ENCODE data around the gene FBF1.
"Not testable (repeated sequence)": the region's sequence is repeated elsewhere in the genome, so short reads cannot be mapped to it uniquely, and the experiment has no call there.

The FBF1 gene

DNA sequence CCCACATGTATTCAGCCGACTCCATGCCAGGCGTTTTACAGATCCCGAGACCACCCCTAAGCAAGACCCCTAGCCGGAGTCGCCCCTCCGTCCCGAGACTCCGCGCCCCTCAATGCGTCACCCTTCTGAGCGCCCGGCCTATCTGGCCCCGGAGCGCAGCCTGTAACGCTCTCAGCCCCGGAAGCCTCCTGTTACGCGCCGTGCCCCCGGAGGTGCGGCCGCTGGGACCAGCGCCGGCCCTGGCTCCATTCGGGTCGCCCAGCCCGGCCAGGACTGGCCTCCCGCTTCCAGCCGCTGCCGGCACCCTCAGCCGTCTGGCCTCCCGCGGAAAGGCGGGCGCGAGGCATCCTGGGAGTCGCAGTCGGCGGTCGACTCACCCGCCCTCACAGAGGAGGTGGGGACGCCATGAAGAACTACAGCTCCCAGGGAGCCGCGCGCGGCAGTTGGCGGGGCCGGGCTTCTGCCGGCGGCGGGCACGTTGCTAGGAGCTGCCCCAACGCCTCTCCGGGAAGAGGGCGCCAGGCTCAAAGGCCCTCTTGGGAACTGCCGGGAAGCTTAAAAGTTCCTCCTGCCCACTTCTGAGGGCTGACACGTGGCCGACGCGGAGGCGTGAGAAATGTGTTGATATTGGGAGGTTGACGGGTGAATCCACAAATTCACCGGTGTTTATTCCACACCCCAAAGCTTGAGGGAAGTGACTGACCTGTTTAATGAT, at the start of gene FBF1:
Gene FBF1 (minus strand): TSS at position 316 of the 715 bp plus-strand sequence. CDS start 2,893 bp downstream, outside the sequence.
- Mint-ChIP-seq H3K4me1 (peaks cover 15% of the 10 kb centered on the region), H3K27ac (peak within 1 kb of the TSS; percentile 80), H3K36me3 (no peaks in the 10 kb centered on the region), H3K4me3 (peak within 1 kb of the TSS; percentile 81), H3K9me3 (no peaks in the 10 kb centered on the region), H3K27me3 (no peaks in the 10 kb centered on the region)
- ATAC-seq = peak; percentile 99

DNA sequence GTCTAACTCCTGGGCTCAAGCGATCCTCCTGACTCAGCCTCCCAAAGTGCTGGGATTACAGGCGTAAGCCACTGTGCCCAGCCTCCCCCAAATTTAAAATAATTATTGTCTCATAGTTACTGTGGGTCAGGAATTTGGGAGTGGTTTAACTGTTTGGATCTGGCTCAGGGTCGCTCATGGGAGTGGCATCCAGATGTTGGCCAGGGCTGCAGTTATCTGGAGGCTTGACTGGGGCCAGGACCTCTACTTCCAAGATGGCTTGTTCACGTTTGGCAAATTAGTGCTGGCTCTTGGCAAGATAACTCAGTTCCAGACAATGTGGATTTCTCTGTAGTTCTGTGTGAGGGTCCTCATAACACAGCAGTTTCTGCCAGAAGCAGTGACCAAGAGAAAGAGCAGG, 46.2 kb upstream of the FBF1 start:
- ATAC-seq = no peak
- peaks cover 9% of the 10 kb centered on the region for H3K4me1 Mint-ChIP-seq
- no peak overlapping the region for H3K4me3 Mint-ChIP-seq
- no peak overlapping the region for H3K27ac Mint-ChIP-seq
- no peaks in the 10 kb centered on the region for H3K9me3 Mint-ChIP-seq
- H3K27me3 Mint-ChIP-seq = no peaks in the 10 kb centered on the region
- peaks cover 6% of the 10 kb centered on the region for H3K36me3 Mint-ChIP-seq

DNA sequence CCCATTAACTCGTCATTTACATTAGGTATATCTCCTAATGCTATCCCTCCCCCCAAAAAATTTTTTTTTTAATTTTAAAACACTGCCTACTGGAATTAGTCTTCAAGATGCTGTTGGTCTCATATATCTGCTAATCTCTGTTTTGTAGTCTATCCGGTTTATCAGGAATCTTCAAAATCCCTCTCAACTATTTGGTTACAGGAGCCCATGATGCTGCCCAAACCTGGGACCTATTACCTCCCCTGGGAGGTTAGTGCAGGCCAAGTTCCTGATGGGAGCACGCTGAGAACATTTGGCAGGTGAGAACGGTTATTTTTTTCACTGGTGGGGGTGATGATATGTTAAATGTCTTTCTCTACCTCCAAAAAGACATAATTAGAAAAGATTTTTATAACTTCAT, 45.1 kb upstream of the FBF1 start:
- H3K9me3 Mint-ChIP-seq = no peaks in the 10 kb centered on the region
- peaks cover 4% of the 10 kb centered on the region for H3K4me1 Mint-ChIP-seq

GRCh38 chr17:75983501-75984181, 42.8 kb upstream of the FBF1 start:
- Mint-ChIP-seq H3K27ac (no peak overlapping the region), H3K4me3 (no peak overlapping the region), H3K36me3 (peaks cover 6% of the 10 kb centered on the region)

More for the DNA sequence above, 45.1 kb upstream of the FBF1 start:
- no peaks in the 10 kb centered on the region for H3K27me3 Mint-ChIP-seq
- no peak overlapping the region for H3K4me3 Mint-ChIP-seq
- no peak overlapping the region for H3K27ac Mint-ChIP-seq
- peaks cover 6% of the 10 kb centered on the region for H3K36me3 Mint-ChIP-seq
- ATAC-seq = no peak

GRCh38 chr17:75981019-75981615, 40.3 kb upstream of the FBF1 start:
- Mint-ChIP-seq H3K27ac (peak overlapping the region; percentile 100), H3K36me3 (peaks cover 4% of the 10 kb centered on the region), H3K4me1 (peaks cover 16% of the 10 kb centered on the region), H3K4me3 (peak overlapping the region; percentile 98), H3K27me3 (no peaks in the 10 kb centered on the region), H3K9me3 (no peaks in the 10 kb centered on the region)
- no peak for ATAC-seq

More at GRCh38 chr17:75983501-75984181, 42.8 kb upstream of the FBF1 start:
- Mint-ChIP-seq H3K9me3 (no peaks in the 10 kb centered on the region), H3K4me1 (peaks cover 11% of the 10 kb centered on the region), H3K27me3 (no peaks in the 10 kb centered on the region)
- no peak for ATAC-seq

- Mint-ChIP-seq H3K4me3 (peak overlapping the region; percentile 98), H3K27me3 (no peaks in the 10 kb centered on the region), H3K36me3 (peaks cover 7% of the 10 kb centered on the region), H3K9me3 (no peaks in the 10 kb centered on the region), H3K27ac (peak overlapping the region; percentile 100), H3K4me1 (peaks cover 24% of the 10 kb centered on the region)
- ATAC-seq = no peak
These were observed 39.6 kb upstream of the FBF1 start for GRCh38 chr17:75980188-75981018.

GRCh38 chr17:75979705-75980187, 38.9 kb upstream of the FBF1 start:
- peak; percentile 55 for ATAC-seq
- Mint-ChIP-seq H3K4me3 (peak overlapping the region; percentile 98), H3K4me1 (peaks cover 24% of the 10 kb centered on the region), H3K9me3 (no peaks in the 10 kb centered on the region), H3K36me3 (peaks cover 7% of the 10 kb centered on the region), H3K27ac (peak overlapping the region; percentile 100), H3K27me3 (no peaks in the 10 kb centered on the region)

DNA sequence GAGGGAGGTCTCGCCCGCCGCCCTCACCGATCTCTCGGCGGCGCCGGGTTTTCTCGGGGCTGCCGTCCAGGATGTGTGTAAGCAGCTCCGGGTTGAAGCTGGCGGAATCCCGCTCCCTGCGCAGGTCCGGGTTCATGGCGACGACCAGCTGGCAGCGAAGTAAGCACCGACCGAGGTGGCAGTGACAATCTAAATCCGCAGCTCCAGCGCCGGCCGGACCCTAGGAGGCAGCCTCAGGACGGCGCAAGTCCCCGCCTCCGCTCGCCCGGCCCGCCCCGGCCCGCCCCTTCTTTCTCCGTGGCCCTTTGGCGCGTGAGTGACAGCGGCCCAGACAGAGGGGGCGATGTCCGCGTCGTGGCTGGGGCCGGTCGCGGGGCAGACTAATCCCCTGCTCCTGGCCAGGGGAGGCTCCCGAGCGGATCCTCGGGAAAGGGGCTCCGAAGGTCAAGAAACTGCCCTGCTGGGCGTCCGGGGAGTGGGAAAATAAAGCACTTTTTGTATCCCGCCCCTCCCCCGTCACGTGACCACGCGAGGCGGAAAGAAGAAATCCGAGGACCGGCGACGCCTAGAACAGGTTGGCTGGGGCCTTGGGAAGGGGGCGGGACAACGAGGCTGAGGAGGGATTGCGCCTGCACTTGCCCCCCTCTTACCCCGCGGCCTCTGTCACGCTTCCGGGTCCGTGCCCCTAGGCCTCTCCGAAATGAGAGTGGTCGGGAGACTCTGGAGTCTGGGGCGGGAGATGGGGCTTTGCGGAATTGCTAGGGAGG, 38.3 kb upstream of the FBF1 start, which contains the start of the genes ACOX1 and TEN1:
Gene ACOX1 (minus strand): TSS at position 229 of the 767 bp plus-strand sequence. CDS start 93 bp downstream, at position 136.
Gene TEN1 (plus strand): TSS at position 303 of the 767 bp plus-strand sequence. CDS start 6,953 bp downstream, outside the sequence.
- Mint-ChIP-seq H3K27me3 (no peaks in the 10 kb centered on the region), H3K9me3 (no peaks in the 10 kb centered on the region), H3K36me3 (peaks cover 7% of the 10 kb centered on the region), H3K4me3 (peak within 1 kb of the TSS; percentile 98), H3K4me1 (peaks cover 24% of the 10 kb centered on the region), H3K27ac (peak within 1 kb of the TSS; percentile 100)
- peak; percentile 99 for ATAC-seq

DNA sequence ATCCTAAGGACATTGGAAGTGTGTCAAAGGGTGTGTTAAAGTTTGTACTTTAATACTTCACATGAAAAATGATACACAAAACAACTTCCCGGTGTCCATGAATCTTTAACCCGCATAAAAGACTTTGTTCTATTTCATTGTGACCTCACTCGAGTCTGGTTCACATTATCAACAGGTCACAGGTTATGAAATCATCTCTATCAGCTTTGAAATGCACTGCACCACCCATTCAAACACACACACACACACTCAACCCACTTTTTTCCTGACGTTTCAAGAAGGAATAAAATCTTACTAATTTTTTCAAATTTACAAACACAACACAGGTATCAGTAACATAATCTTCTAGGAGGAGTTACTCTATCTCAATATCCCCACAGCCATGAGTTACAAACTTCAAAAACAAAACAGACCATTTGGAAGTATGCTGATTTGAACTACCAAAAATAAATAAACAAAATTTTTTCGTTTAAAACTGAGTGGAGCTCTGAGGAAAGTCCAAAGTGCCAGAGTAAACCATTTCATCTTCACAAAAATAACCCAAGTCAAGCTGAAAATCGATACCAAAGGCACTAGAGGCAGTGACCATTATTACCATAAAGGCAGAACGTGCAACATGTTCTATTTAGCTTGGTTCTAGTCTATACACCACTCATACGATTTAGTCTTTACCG, 35.5 kb upstream of the FBF1 start:
- Mint-ChIP-seq H3K27me3 (no peaks in the 10 kb centered on the region), H3K4me1 (peaks cover 24% of the 10 kb centered on the region), H3K9me3 (no peaks in the 10 kb centered on the region), H3K27ac (peak overlapping the region; percentile 17), H3K4me3 (no peak overlapping the region), H3K36me3 (peaks cover 15% of the 10 kb centered on the region)
- no peak for ATAC-seq

GRCh38 chr17:75975757-75976174, 34.9 kb upstream of the FBF1 start:
- Mint-ChIP-seq H3K36me3 (peaks cover 15% of the 10 kb centered on the region), H3K4me1 (peaks cover 18% of the 10 kb centered on the region), H3K4me3 (no peak overlapping the region), H3K27me3 (no peaks in the 10 kb centered on the region), H3K9me3 (no peaks in the 10 kb centered on the region), H3K27ac (peak overlapping the region; percentile 17)
- ATAC-seq = no peak

DNA sequence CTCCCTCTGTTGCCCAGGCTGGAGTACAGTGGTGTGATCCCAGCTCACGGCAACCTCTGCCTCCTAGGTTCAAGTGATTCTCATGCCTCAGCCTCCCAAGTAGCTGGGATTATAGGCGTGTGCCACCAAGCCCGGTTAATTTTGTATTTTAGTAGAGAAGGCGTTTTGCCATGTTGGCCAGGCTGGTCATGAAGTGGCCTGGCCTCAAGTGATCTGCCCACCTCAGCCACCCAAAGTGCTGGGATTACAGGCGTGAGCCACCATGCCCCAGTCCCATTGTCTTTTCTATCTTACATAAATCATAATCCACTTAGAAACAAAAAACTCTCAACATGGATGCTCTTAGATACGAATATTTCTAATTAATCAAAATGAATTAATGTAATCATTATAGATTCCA, 34.3 kb upstream of the FBF1 start:
- peaks cover 16% of the 10 kb centered on the region for H3K36me3 Mint-ChIP-seq
- ATAC-seq, H3K27me3 Mint-ChIP-seq, H3K27ac Mint-ChIP-seq, H3K4me3 Mint-ChIP-seq, H3K9me3 Mint-ChIP-seq: not testable (repeated sequence)
- peaks cover 15% of the 10 kb centered on the region for H3K4me1 Mint-ChIP-seq

- no peak for ATAC-seq
- Mint-ChIP-seq H3K9me3 (no peaks in the 10 kb centered on the region), H3K4me1 (peaks cover 14% of the 10 kb centered on the region), H3K4me3 (no peak overlapping the region), H3K27ac (no peak overlapping the region), H3K36me3 (peaks cover 28% of the 10 kb centered on the region), H3K27me3 (no peaks in the 10 kb centered on the region)
These were observed 29.8 kb upstream of the FBF1 start for GRCh38 chr17:75970626-75971025.

DNA sequence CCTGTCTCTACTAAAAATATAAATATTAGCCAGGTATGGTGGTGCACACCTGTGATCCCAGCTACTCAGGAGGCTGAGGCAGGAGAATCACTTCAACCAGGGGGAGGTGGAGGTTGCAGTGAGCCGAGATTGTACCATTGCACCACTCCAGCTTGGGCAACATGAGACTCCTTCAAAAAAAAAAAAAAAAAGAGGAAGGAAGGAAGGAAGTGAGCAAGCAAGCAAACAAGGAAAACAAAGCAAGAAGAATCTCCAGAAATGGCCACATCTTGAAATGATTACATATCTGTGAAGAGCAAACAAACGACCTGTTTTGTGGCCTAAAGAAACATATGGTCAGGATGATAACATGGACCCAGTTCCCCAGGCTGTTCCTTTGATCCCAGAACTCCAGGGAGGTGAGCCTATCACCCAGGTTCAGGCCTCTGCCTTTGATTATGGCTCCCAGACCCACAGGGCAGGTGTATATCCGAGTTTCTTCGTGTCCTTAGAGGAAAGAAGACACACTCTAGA, 29.2 kb upstream of the FBF1 start:
- Mint-ChIP-seq H3K27me3 (no peaks in the 10 kb centered on the region), H3K36me3 (peaks cover 28% of the 10 kb centered on the region), H3K4me3 (no peak overlapping the region), H3K4me1 (peaks cover 12% of the 10 kb centered on the region), H3K27ac (peak overlapping the region; percentile 11), H3K9me3 (no peaks in the 10 kb centered on the region)
- ATAC-seq = no peak

Data from stimulated activated memory B cell treated with anti-CD40 and anti-IgM and Interleukin-4, amounts not matched to agents 10 μg/mL and 1 μg/mL and 100 μg/mL, for 72 hours (primary cell).